GM11168 (cell line): ENCODE data around the gene KIF21A.

Source experiments
- in situ Hi-C: fragments of 300-500 bp; cut with MboI; formaldehyde crosslinking; loops from one replicate; pipeline ENCODE4 v1.12.0; 2022; ENCODE audit warnings: low sequenced_read_pairs; ENCODE audit not compliant: unreplicated experiment

KIF21A gene

DNA sequence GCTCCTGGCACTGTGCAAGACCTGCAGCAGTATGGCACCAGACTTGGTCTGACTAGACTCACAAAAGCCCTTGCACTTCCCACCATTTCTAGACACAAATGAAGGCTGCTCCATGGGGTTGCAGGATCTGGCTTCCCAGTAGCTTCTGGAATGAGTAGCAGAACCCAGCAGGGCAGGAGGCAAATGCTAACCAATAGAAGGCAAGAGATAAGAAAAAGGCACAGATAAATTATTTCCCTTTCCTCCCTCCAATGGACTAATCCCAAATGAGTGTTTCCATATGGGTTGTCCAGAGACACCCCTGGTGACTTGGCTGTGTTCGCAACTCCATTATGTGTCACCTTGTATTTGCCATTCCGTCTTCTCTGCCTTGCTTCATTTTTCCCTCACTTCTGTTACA is 49.7 kb downstream of the KIF21A start:
- in situ Hi-C loops, result no loop called here

DNA sequence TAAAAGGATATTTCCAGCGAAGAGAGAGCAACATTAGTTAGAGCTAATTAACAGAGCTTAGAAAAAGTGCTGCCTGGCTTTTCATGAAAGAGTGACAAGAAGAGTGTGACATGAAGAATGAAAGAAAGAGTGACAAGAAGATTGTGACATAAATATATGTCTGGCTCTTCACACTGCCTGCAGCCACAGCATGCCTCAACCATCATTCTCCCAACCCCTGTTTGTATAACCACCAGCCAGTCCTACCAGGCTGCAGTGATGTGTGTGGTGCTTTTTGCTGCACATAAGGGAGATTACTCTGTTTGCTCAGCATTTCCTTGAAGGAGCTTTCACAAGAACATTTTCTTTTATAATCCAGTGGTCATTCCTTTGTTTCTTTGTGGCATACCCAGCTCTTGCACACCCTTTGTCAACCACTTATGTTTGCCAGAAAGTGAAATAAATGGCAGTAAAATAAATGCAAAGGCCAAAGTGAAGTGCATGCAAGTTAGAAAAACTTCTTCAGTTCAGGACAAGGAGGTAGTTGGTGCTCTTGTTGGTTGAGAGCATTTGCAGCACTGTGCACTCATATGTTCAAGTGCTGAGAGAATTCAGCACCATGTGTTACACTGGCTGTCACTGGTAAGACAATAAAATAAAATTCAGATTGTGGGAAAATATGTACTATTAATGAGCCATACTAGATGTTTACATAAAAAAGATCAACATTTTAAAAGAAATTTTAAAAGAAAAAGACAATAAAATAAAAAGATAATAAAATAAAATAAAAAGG is 50.6 kb downstream of the KIF21A start:
- in situ Hi-C loops, result no loop called here

DNA sequence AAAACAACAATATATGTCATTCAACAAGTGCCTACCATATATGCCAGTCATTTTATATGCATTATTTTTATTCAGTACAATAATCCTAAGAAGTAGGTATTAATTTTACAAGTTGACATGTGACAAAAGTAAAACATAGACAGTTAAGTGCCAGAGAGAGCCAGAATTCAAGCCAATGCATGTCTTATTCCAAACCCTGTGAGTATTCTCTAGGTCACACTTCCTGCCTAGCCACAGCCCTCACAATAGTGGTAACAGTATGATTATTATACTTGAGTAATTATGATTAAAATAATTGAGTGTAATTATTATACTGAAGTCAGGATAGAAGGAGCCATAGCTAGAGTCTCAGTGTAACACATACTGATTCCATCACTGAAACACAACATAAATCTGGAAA is 52.2 kb downstream of the KIF21A start:
- in situ Hi-C loops, result no loop called here

DNA sequence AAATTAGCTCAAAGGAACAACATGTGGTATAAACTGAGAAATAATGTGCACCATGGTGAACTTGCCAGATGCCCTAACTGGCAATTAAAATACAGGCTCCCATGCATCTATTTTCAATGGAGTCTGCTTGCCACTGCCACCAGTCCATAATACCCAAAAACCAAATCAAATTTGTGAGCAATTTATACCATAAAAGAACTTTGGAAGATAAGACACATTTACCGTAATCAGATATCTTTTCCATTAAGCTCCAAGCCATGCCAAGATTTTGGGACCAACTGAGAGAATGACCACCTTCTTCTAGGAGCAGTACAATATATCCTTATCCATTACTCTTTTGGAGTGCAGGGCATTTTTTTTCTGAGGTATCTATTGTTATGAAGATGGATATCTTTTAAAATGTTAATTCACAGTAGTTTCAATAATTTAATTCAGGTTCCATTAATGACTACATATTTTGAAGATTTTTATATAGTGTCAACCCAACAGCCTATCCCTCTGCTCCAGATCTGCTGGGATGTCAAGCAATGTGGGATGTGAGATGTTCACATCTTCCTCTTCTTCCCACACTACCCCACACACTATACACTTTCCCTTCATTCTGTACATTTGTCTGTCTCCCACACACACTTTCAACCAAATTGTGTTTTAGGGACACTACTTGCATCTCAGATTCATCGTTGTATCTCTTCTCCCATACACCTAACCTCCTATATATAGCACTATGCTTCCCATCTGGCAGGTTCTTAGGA is 53.3 kb downstream of the KIF21A start:
- in situ Hi-C loops, result no loop called here

DNA sequence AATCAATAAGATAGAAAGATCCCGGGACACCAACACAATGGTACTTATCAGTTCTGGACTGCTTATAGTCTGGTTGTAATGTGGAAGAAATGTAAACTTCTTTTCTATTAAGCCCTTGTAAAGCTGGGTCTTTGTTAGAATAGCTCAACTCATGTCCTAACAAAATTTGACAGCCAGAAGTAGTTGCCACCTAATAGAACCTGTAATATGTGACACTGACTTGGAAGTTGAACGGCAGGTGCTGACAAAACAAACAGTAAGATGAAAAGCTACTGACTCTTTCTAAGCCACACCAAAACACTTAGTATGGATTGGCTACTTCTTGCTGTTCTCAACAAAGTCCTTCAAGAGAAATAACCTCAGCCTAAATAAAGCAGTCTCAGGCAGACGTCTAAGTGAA is 56.6 kb downstream of the KIF21A start:
- in situ Hi-C loops, result no loop called here

DNA sequence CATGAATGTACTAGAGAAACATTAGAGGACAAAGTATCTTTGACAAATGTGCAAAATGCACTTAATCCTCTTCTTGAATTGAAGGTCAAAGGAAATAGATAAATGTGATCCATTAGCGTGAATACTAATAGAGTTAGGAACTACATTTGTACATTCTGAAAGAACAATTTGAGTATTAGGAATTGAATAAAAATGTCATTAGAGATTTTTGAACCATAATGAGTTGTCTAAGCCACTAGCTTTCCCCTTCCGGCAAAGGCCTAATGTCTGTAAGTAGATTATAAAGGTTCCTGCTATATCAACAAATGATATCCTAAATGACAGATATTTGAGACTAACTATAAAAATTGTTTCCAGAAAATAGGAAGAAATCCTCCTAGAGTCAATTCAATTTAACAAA is 59.8 kb downstream of the KIF21A start:
- in situ Hi-C loops, result no loop called here

DNA sequence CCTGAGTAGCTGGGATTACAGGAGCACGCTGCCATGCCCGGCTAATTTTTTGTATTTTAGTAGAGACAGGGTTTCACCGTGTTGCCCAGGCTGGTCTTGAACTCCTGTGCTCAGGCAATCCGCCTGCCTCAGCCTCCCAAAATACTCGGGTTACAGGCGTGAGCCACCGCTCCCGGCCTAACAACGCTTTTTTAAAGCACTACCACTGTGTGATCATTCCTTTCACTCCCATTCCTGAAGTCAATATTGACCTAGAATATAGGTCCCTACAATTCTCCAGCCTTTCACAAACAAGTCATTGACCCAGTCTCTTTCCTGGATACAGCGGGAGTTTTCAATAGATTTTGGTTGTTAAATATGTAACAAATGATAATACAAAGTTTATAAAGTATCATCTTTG is 62.8 kb downstream of the KIF21A start:
- in situ Hi-C loops, result no loop called here

DNA sequence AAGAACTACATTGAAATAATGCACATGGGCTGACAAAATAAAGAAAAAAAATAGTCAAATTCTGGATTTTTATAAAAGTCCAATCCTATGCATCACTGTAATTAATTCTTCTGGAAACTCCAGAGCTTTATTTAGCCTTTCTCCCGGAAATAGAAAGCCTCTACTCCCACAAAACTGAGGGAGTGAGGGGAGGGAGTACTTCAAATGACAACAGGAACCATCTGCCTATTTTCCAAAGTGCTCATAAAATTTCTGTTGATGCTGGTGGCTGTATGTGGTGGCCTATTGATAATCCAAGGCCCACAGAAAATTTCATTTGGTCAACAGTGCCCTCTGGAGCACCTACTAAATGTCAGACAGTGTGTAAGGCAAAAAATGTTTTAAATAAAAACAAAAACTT is 64.6 kb downstream of the KIF21A start:
- in situ Hi-C loops, result no loop called here

DNA sequence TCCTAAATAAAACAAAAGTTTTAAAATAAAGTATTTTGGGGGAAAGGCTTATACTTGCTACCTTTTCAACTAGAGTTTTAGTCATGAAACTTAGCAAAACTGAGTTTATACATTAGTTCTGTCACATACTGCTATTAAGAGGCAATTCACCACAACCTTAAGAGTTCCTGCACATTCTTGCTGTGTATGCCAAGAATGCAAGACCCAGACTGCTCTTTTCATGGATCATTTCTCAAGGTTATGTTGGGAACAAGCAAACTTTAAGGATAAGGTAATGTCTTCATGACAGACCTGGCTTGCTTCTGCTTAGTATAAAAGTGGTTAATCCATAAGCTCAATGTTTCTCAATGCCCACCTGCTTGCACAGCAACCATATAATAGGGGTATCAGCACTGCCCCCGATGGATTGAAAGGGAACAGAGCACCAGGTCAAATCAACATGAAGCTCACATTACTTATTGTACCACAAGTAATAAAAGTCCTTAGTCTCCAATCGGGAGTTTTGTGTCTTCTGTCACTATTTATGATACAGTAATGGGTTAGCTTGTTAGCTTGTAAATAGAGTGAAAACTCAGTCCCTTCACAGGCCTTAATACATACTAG is 67.6 kb downstream of the KIF21A start:
- in situ Hi-C loops, result no loop called here

DNA sequence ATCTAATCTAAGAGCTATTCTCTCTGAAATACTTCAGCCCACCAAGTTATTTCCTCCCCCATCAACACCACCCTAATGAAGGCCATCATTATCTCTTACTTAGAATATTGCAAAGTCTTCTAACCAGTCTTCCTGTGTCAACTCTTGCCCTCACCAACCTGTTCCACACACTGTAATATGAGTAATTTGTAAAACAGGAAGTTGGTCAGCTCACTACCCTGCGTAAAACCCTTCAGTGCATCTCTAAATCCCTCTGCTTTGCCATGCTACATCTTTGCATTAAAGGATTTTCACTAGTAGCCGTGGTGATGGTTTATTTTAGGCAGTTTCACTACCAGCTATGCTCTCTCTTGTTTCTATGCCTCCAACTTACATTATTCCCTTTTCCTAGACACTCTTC is 70.0 kb downstream of the KIF21A start:
- in situ Hi-C loops, result no loop called here

DNA sequence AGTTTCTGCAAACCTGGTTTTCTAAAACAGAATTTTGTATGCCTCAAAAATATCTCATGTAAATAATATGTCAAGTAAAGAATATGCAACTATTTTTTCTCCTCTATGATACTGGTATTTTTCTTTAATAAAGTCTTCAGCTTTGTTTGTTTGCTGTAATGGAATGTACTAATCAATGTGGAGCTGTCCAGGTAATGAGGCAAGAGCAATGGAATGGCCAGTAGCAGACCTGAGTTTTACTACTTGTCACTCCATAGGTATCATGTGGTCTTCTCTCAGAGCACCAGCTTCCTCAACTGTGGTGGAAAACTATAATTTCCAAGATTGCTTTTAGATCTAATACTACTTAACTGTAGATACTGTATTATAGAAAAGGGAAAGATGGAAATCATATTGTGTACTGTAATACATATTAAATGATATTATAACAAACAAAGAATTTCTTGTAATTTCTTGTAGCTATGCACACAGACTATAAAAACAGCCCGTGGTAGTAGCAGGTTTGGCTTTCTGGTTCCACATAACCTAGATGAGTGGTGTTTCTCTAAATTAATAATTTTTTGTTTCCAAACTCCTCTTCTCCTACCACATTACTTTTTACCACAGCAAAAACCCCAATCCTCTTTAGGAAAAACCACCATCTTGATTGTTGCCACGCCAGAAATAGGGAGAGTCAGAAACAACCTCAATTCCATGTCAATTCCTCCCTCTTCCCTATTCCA is 70.6 kb downstream of the KIF21A start:
- in situ Hi-C loops, result no loop called here

DNA sequence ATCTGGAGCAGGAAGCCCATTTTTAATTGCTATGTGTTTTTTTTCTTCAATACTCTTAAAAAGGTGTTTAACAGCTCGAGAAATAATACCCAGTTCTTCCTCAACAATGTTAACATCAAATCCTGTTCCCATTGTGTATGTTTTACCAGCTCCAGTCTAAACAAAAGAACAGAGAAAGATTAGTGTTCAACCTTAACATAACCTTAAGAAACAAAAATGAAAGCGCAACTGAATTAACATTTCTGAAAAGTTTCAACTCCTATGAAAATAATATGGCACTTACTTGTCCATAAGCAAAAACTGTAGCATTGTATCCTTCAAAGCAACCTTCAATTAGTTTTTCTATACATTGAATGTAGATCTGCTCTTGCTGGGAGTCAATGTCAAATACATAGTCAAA is 73.2 kb downstream of the KIF21A start:
- in situ Hi-C loops, result no loop called here

DNA sequence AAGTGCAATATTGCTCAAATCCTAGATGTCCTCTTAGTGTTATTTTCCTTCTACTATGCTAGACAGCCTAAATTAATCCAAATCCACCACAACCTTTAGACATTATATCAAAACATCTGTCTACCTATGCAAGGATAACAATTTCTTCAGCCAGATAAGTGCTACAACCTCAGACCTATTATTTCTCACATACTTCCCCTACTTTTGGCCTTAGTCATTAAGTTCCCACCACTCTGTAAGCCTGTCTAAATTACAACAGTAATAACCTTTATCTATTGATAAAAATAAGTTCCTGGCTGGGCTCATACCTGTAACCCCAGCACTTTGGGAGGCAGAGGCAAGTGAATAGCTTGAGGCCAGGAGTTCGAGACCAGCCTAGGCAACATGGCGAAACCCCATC is 74.0 kb downstream of the KIF21A start:
- in situ Hi-C loops, result no loop called here

DNA sequence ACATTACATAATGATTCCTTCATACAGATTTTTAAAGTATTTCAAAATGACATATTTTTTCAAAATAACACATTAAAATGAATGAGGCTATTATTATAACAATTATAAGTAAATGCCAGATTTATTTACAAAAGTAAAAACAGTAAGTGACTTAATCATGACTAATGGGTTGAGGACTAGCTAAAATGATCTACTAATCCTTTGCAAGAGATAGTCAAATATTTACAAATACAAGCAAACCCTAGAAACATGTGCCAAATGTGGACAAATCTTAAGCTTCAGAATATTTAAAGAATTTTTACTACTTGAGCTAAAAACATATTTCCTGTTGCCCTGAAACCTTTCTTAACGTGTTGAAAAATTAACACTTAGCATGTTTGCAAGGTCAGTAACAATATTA is 74.8 kb downstream of the KIF21A start:
- in situ Hi-C loops, result no loop called here

DNA sequence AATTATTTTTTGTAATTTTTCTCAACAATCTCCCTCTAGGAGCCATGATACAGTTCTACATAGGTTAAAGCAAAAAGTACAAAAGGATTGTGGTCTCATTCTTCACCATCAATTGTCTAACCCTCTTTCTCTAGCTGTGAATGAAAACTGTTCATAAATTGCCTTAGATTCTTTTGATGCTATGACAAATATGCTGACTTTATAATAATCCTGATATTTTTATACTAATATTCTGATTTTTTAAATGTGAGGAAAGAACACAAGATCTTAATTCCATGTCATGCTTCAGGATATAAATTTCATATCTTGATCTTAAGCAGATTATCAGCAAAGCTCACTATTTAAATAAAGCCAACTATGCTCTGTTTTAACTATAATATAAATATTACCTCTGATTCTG is 75.4 kb downstream of the KIF21A start:
- in situ Hi-C loops, result no loop called here

DNA sequence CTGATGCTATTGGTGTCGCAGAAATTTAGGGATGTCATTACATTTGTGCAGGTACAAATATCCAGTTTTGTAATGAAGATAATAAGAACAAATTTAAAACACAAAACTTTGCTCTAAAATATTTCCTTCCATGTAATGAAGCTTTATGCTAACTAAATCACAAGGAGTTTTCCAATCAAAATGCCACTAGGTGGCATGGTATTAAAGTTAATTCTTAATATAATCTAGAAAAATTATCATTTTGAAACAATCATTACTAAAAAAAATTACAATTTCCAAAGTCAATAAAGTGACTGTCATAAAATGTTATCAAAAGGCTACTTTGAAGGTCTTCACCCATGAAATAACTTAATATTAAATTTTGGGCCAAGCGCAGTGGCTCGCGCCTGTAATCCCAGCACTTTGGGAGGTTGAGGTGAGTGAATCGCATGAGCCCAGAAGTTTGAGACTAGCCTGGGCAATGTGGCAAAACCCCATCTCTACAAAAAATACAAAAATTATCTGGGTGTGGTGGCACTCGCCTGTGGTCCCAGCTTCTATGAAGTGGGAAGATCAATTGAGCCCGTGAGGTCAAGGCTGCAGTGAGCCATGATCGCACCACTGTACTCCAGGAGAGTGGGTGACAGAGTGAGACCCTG is 77.4 kb downstream of the KIF21A start:
- in situ Hi-C loops, result no loop called here

DNA sequence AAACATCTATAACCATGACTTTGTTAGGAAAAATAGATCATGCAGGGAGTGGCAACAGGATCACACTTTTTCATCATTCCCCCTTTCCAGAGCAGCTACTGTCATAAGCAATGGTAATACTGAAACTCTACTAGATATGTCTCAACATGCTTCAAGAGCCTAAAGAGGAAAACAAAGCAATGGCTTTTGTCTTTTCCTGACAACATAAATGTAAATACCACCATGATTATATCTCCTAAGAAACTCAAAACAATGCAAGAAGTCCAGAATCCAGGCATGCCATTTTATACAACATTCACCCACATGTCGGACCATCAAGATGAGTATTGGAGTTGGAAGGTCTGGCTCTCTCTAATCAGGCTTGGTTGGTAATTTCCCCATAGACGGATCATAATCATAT is 78.7 kb downstream of the KIF21A start:
- in situ Hi-C loops, result no loop called here

DNA sequence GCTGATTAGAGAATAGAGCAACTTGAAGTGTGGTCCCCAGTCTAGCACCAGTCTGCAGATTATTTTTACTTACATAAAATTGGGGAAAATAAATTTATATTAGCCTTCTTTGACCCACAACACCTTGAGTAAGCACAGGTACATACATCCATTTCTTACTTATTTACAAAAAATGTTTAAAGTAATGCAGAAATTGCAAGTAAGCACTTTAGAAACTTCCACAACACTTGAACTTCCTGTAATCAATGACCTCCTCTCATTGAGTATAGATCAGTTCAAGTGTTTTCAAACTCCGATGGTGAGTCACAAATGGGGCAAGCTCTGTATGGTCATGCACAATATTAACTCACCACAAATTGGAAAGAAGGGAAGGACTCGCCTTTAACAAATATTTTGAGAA is 83.3 kb downstream of the KIF21A start:
- in situ Hi-C loops, result no loop called here

DNA sequence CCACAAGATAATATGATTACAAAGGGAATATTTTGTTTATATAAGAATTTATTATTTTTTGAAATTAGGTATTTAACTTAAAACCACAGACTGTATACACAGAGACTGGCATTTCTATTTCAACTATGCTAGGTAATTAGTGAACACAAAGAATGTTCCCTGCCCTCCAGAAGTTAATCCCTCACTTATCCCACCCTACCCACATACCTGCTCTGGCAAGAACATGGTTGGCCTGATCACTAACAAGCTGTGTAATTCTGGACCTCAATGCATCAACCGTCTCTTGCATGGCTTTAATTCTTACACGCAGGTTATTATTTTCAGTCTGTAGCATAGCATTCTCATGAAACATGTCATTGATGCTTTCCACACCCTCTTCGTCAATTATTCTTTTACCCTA is 85.9 kb downstream of the KIF21A start:
- in situ Hi-C loops, result no loop called here

DNA sequence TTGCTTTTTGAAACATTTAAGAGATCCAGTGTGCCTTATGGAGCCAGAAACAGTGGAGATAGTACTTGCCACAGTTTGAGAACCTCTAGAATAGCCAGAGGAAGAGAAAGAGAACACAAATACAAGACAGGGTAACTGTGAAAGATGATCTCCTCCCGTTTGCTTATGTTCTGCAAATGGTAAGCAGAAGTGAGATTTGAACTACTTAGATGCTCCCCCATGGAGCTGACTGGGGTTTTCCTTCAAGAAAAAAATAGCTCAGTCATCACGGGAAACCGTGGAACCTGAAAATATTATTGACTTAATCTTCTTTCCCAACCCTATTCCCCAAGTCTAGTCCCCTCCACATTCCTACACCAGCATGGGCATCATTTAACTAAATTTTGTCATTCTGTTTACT is 87.1 kb downstream of the KIF21A start:
- in situ Hi-C loops, result no loop called here
